Ishikawa (cell line): Measurements from ENCODE around the gene SFT2D1.

Experiments used
- CEBPB ChIP-seq: IDR thresholded peaks from 2 replicates; pipeline ENCODE4 v1.6.1; 2012
- CREB1 ChIP-seq: IDR thresholded peaks from 2 replicates; pipeline ENCODE4 v1.6.1; 2012; ENCODE audit warnings: low read depth
- EP300 ChIP-seq: IDR thresholded peaks from 2 replicates; pipeline ENCODE4 v1.6.1; 2012; ENCODE audit warnings: borderline replicate concordance
- FOXM1 ChIP-seq: IDR thresholded peaks from 2 replicates; pipeline ENCODE4 v1.6.1; 2012; ENCODE audit warnings: low read depth, borderline replicate concordance
- NFIC ChIP-seq: IDR thresholded peaks from 2 replicates; pipeline ENCODE4 v1.6.1; 2012
- RAD21 ChIP-seq: IDR thresholded peaks from 2 replicates; pipeline ENCODE4 v1.6.1; 2012; ENCODE audit warnings: low read depth
- TAF1 ChIP-seq: IDR thresholded peaks from 2 replicates; pipeline ENCODE4 v1.6.1; 2012; ENCODE audit warnings: low read depth, mild to moderate bottlenecking
- TCF12 ChIP-seq: IDR thresholded peaks from 2 replicates; pipeline ENCODE4 v1.6.1; 2012; ENCODE audit warnings: low read depth
- YY1 ChIP-seq: IDR thresholded peaks from 2 replicates; pipeline ENCODE4 v1.6.1; 2012; ENCODE audit warnings: low read depth
- TF ChIP-seq, protein P1 (sequence below): IDR thresholded peaks from 2 replicates; pipeline ENCODE4 v1.6.1; 2012; ENCODE audit warnings: low read depth, mild to moderate bottlenecking
- TF ChIP-seq, protein P2 (sequence below): IDR thresholded peaks from 2 replicates; pipeline ENCODE4 v1.6.1; 2012
- TF ChIP-seq, protein P3 (sequence below): IDR thresholded peaks from 2 replicates; pipeline ENCODE4 v1.6.1; 2012

DNA sequence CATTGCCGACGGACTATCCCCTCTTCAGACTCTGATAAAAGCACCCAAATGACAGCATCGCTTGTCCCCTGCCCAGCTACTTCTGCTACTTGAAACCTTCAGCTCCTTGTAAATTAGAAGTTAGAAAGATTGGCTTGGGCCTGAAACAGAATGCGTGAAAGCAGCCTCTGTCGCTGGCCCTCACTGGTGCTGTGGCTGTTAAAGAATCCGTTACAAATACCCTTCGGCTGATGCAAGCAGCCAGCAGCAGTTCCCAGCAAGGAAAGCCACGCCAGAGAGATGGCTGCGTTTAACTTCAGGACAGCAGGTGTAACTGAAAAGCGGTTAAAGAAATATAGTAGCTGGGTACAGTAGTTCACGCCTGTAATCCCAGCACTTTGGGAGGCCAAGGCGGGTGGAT lies 31.7 kb downstream of the SFT2D1 start:
- TF ChIP-seq, protein P1, sequence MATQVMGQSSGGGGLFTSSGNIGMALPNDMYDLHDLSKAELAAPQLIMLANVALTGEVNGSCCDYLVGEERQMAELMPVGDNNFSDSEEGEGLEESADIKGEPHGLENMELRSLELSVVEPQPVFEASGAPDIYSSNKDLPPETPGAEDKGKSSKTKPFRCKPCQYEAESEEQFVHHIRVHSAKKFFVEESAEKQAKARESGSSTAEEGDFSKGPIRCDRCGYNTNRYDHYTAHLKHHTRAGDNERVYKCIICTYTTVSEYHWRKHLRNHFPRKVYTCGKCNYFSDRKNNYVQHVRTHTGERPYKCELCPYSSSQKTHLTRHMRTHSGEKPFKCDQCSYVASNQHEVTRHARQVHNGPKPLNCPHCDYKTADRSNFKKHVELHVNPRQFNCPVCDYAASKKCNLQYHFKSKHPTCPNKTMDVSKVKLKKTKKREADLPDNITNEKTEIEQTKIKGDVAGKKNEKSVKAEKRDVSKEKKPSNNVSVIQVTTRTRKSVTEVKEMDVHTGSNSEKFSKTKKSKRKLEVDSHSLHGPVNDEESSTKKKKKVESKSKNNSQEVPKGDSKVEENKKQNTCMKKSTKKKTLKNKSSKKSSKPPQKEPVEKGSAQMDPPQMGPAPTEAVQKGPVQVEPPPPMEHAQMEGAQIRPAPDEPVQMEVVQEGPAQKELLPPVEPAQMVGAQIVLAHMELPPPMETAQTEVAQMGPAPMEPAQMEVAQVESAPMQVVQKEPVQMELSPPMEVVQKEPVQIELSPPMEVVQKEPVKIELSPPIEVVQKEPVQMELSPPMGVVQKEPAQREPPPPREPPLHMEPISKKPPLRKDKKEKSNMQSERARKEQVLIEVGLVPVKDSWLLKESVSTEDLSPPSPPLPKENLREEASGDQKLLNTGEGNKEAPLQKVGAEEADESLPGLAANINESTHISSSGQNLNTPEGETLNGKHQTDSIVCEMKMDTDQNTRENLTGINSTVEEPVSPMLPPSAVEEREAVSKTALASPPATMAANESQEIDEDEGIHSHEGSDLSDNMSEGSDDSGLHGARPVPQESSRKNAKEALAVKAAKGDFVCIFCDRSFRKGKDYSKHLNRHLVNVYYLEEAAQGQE, result no peak
- TF ChIP-seq TCF12 (no peak), TAF1 (no peak), RAD21 (no peak), CEBPB (no peak), NFIC (no peak), EP300 (no peak), FOXM1 (no peak), CREB1 (no peak), YY1 (no peak)
- TF ChIP-seq, protein P2, sequence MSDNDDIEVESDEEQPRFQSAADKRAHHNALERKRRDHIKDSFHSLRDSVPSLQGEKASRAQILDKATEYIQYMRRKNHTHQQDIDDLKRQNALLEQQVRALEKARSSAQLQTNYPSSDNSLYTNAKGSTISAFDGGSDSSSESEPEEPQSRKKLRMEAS, result no peak
- TF ChIP-seq, protein P3, sequence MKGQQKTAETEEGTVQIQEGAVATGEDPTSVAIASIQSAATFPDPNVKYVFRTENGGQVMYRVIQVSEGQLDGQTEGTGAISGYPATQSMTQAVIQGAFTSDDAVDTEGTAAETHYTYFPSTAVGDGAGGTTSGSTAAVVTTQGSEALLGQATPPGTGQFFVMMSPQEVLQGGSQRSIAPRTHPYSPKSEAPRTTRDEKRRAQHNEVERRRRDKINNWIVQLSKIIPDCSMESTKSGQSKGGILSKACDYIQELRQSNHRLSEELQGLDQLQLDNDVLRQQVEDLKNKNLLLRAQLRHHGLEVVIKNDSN, result no peak
